ENCODE data around the gene PAFAH1B1.

The PAFAH1B1 gene

DNA sequence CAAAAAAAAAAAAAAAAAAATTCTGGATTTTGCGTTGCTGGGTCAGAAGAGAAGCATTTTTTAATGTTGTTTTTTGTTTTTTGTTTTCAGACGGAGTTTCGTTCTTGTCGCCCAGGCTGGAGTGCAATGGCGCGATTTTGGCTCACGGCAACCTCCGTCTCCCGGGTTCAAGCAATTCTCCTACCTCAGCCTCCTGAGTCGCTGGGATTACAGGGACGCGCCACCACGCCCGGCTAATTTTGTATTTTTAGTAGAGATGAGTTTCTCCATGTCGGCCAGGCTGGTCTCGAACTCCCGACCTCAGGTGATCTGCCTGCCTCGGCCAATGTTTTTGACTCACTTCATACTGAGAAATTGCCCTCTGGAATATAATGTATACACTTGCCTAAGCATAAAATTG, 11.0 kb upstream of the PAFAH1B1 start:
- no peak for TF ChIP-seq RAD21 (IDR thresholded peaks at IDR 0.05; ENCODE audit: low read depth)

DNA sequence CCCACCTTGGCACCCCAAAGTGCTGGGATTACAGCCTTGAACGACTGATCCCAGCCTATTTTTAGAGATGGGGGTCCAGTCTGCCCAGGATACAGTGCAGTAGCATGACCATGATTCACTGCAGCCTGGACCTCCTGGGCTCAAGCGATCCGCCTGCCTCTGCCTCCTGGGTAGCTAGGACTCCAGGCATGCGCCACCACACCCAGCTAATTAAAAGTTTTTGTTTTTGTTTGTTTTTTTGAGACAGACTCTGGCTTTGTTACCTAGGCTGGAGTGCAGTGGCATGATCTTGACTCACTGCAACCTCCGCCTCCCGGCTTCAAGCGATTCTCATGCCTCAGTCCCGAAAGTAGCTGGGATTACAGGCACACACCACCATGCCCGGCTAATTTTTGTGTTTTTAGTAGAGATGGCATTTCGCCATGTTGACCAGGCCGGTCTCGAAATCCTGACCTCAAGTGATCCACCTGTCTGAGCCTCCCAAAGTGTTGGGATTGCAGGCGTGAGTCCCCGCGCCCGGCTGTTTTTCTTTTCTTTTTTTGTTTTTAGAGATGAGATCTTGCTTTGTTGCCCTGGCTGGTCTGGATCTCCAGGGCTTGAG, 2.3 kb upstream of the PAFAH1B1 start:
- TF ChIP-seq ZBTB7A (IDR thresholded peaks at IDR 0.05; ENCODE audit: low read depth) = no peak
- no peak for TF ChIP-seq NFIC (IDR thresholded peaks at IDR 0.05)
- TF ChIP-seq CEBPB (IDR thresholded peaks at IDR 0.05) = no peak
- no peak for TF ChIP-seq CREB1 (IDR thresholded peaks at IDR 0.05; ENCODE audit: low read depth)
- no peak for TF ChIP-seq RAD21 (IDR thresholded peaks at IDR 0.05; ENCODE audit: low read depth)
- TF ChIP-seq, protein P1, sequence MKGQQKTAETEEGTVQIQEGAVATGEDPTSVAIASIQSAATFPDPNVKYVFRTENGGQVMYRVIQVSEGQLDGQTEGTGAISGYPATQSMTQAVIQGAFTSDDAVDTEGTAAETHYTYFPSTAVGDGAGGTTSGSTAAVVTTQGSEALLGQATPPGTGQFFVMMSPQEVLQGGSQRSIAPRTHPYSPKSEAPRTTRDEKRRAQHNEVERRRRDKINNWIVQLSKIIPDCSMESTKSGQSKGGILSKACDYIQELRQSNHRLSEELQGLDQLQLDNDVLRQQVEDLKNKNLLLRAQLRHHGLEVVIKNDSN (IDR thresholded peaks at IDR 0.05) = no peak
- no peak for TF ChIP-seq EGR1 (IDR thresholded peaks at IDR 0.05)
- no peak for TF ChIP-seq TAF1 (IDR thresholded peaks at IDR 0.05; ENCODE audit: low read depth)
- TF ChIP-seq TEAD4 (IDR thresholded peaks at IDR 0.05) = no peak
- TF ChIP-seq, protein P2, sequence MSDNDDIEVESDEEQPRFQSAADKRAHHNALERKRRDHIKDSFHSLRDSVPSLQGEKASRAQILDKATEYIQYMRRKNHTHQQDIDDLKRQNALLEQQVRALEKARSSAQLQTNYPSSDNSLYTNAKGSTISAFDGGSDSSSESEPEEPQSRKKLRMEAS (IDR thresholded peaks at IDR 0.05) = no peak
- TF ChIP-seq TCF12 (IDR thresholded peaks at IDR 0.05; ENCODE audit: low read depth) = no peak
- TF ChIP-seq EP300 (IDR thresholded peaks at IDR 0.05; ENCODE audit: borderline replicate concordance) = no peak
- TF ChIP-seq YY1 (IDR thresholded peaks at IDR 0.05; ENCODE audit: low read depth) = no peak
- no peak for TF ChIP-seq FOXM1 (IDR thresholded peaks at IDR 0.05; ENCODE audit: borderline replicate concordance, low read depth)
- TF ChIP-seq, protein P3, sequence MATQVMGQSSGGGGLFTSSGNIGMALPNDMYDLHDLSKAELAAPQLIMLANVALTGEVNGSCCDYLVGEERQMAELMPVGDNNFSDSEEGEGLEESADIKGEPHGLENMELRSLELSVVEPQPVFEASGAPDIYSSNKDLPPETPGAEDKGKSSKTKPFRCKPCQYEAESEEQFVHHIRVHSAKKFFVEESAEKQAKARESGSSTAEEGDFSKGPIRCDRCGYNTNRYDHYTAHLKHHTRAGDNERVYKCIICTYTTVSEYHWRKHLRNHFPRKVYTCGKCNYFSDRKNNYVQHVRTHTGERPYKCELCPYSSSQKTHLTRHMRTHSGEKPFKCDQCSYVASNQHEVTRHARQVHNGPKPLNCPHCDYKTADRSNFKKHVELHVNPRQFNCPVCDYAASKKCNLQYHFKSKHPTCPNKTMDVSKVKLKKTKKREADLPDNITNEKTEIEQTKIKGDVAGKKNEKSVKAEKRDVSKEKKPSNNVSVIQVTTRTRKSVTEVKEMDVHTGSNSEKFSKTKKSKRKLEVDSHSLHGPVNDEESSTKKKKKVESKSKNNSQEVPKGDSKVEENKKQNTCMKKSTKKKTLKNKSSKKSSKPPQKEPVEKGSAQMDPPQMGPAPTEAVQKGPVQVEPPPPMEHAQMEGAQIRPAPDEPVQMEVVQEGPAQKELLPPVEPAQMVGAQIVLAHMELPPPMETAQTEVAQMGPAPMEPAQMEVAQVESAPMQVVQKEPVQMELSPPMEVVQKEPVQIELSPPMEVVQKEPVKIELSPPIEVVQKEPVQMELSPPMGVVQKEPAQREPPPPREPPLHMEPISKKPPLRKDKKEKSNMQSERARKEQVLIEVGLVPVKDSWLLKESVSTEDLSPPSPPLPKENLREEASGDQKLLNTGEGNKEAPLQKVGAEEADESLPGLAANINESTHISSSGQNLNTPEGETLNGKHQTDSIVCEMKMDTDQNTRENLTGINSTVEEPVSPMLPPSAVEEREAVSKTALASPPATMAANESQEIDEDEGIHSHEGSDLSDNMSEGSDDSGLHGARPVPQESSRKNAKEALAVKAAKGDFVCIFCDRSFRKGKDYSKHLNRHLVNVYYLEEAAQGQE (IDR thresholded peaks at IDR 0.05; ENCODE audit: low read depth) = no peak

DNA sequence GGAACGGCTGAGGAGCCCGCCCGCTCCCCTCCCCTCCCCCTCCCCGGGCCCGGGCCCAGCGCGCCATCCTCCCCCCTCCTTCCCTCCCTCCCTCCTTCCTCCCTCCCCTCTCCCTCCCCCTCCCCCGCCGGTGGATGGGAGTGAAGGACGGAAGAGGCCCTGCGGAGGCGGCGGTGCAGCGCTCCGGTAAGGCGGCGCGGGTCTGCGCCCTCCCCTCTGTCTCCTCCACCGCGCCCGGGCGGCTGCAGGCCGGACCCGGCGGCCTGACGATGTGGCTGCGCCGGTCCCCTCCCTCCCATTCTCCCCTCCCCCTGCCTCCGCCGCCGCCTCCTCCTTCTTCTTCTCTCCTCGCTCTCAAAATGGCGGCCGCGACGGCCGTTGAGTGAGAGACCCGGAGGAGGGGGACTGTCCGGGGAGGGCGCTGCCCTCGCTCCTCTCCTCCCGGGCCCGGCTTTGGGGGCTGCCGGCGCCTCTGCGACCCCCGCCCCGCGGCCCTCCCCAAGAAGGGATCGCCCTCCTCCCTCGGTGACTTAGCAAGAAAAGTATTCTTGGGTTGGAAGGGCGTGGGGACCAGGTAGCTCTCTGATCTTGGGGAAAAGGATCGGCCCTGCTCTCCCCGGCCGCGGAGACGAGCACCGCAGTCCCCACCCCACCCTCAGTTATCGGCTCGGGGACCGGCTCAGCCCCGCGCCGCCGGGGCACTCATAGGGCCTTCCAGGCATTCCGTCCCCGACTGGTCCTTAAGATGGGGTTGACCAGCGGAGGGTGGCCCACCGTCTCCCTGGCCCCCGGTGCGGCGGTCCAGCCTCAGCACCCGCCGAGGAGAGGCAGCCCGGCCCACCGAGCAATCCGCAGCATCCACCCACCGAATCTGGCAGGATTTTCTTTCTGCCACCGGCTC, 617 bp downstream of the PAFAH1B1 start:
- TF ChIP-seq TEAD4 (IDR thresholded peaks at IDR 0.05) = no peak
- TF ChIP-seq, protein P2 (IDR thresholded peaks at IDR 0.05) = no peak
- TF ChIP-seq FOXM1 (IDR thresholded peaks at IDR 0.05; ENCODE audit: borderline replicate concordance, low read depth) = no peak
- peak; percentile 94 for TF ChIP-seq TAF1 (IDR thresholded peaks at IDR 0.05; ENCODE audit: low read depth)
- no peak for TF ChIP-seq CEBPB (IDR thresholded peaks at IDR 0.05)
- TF ChIP-seq YY1 (IDR thresholded peaks at IDR 0.05; ENCODE audit: low read depth) = peak; percentile 91
- 0 out of 2 replicates have a peak, but pooled peaks have one; percentile 45 for TF ChIP-seq TCF12 (IDR thresholded peaks at IDR 0.05; ENCODE audit: low read depth)
- 0 out of 2 replicates have a peak, but pooled peaks have one; percentile 30 for TF ChIP-seq ZBTB7A (IDR thresholded peaks at IDR 0.05; ENCODE audit: low read depth)
- TF ChIP-seq NFIC (IDR thresholded peaks at IDR 0.05) = no peak
- TF ChIP-seq RAD21 (IDR thresholded peaks at IDR 0.05; ENCODE audit: low read depth) = no peak
- TF ChIP-seq EGR1 (IDR thresholded peaks at IDR 0.05) = peak; percentile 41; the same call in 1 of the 2 replicates
- TF ChIP-seq, protein P1 (IDR thresholded peaks at IDR 0.05) = no peak

DNA sequence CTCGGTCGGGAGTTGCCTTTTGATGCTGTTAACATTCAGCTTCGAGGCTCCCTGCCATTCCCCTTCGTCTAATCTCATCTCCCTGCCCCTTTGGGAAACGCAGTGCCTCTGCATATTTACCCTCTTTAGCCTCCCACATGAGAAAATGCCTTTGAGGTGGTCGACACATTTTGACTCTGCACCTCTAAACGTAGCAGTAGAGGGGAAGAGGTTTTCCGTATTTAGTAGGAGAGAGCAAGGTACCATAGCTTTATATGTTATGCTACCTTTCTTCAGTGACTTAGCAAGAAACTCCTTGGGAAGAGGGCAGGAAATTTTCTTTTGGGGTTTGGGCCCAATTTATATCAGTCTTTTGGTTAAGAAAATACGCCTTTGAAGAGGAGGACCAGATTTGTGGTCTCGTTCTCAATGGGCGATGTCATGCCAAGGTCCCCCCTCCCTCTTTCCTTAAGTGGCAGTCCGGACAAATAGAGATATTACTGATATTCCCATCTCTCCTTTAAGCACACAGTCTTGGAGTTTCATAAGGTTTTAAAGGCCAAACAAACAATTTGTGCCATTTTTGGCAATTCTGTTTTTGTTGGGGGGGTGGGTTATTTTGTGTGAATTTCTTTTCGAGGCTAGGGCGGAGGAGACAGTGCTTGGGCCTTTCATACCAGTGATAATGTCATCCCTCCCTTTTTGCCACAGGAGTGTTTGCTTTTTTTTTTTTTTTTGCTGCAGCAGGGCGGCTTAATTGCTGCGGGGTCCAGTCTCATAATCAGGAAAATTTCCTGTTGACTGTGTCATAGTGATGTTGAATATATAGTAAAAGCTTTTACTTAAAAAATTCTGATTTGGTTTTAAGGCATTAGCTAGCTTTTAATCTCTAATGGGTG, 1.5 kb downstream of the PAFAH1B1 start:
- TF ChIP-seq ZBTB7A (IDR thresholded peaks at IDR 0.05; ENCODE audit: low read depth) = no peak
- TF ChIP-seq, protein P3 (IDR thresholded peaks at IDR 0.05; ENCODE audit: low read depth) = no peak
- TF ChIP-seq YY1 (IDR thresholded peaks at IDR 0.05; ENCODE audit: low read depth) = no peak
- TF ChIP-seq EP300 (IDR thresholded peaks at IDR 0.05; ENCODE audit: borderline replicate concordance) = no peak
- no peak for TF ChIP-seq TEAD4 (IDR thresholded peaks at IDR 0.05)
- TF ChIP-seq RAD21 (IDR thresholded peaks at IDR 0.05; ENCODE audit: low read depth) = no peak
- TF ChIP-seq CEBPB (IDR thresholded peaks at IDR 0.05) = no peak
- no peak for TF ChIP-seq TAF1 (IDR thresholded peaks at IDR 0.05; ENCODE audit: low read depth)

DNA sequence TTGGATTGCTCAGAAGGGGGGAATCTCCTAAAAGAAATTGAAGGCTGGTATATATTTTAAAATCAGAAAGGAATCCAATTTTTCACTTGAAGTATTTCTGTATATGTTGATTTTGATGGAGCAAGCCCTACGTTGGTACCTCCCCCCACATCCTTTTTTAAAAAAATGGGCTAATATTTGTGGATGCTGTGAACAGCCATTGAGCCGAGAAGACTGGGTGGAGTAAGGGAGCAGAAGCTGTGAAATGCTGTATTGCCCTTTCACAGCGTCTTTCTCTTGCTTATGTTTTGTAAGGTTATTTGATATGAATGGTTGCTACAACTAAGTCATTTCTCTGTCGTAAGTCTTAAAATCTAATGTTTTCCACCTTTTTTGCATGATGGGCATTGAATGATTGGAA, 2.3 kb downstream of the PAFAH1B1 start:
- TF ChIP-seq, protein P1 (IDR thresholded peaks at IDR 0.05) = no peak
- TF ChIP-seq YY1 (IDR thresholded peaks at IDR 0.05; ENCODE audit: low read depth) (no peak), TEAD4 (IDR thresholded peaks at IDR 0.05) (no peak), ZBTB7A (IDR thresholded peaks at IDR 0.05; ENCODE audit: low read depth) (no peak), TCF12 (IDR thresholded peaks at IDR 0.05; ENCODE audit: low read depth) (no peak), CEBPB (IDR thresholded peaks at IDR 0.05) (no peak), CREB1 (IDR thresholded peaks at IDR 0.05; ENCODE audit: low read depth) (no peak), RAD21 (IDR thresholded peaks at IDR 0.05; ENCODE audit: low read depth) (no peak)
- TF ChIP-seq, protein P2 (IDR thresholded peaks at IDR 0.05) = no peak

Measured in Ishikawa (cell line).